ENCODE measurements around the gene NFE2L1.

The NFE2L1 gene

DNA sequence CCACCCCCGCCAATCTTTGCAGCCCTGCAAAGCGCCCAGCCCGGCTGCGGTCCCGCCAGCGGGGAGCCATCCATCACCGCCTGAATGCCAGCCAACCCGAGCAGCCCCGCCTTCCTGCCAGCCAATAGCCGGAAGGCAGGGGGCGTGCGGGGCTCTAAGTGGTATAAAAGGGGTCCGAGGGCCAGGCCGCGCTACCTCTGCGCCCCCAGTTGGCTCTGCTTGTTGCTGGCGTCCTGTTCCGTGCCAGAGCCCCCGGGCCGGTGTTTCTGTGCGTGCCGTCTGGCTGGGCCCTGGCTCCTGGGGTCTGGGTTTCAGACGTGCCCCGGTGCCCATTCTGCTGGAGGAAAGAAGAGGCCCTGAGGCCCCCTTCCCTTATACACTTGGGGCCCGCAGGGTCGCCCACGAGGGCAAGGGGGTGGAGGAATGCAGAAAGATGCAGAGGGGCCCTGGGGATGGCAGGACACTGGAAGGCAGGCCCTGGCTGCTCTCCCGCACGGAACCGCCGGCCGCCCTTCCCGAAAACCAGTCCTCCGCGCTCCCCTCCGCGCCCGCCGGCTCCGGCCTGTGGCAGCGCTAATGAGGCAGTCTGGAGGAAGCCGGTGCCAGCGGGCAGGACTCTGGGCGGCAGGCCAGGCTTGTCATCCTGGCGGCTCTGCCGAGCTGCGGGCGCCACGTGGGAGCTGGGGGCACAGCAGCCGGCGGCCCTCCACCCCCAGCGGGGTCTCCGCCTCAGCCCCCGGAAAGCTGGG, 24.6 kb upstream of the NFE2L1 start:
- no peak for DNase-seq (ENCODE audit: low read depth)
- H3K4me3 ChIP-seq (ENCODE audit: low read depth, low read length), result peak overlapping the region; percentile 49
- TF ChIP-seq, protein P1, sequence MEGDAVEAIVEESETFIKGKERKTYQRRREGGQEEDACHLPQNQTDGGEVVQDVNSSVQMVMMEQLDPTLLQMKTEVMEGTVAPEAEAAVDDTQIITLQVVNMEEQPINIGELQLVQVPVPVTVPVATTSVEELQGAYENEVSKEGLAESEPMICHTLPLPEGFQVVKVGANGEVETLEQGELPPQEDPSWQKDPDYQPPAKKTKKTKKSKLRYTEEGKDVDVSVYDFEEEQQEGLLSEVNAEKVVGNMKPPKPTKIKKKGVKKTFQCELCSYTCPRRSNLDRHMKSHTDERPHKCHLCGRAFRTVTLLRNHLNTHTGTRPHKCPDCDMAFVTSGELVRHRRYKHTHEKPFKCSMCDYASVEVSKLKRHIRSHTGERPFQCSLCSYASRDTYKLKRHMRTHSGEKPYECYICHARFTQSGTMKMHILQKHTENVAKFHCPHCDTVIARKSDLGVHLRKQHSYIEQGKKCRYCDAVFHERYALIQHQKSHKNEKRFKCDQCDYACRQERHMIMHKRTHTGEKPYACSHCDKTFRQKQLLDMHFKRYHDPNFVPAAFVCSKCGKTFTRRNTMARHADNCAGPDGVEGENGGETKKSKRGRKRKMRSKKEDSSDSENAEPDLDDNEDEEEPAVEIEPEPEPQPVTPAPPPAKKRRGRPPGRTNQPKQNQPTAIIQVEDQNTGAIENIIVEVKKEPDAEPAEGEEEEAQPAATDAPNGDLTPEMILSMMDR (IDR thresholded peaks at IDR 0.05; ENCODE audit: low read depth, low read length, missing control alignments), result peak; percentile 11

DNA sequence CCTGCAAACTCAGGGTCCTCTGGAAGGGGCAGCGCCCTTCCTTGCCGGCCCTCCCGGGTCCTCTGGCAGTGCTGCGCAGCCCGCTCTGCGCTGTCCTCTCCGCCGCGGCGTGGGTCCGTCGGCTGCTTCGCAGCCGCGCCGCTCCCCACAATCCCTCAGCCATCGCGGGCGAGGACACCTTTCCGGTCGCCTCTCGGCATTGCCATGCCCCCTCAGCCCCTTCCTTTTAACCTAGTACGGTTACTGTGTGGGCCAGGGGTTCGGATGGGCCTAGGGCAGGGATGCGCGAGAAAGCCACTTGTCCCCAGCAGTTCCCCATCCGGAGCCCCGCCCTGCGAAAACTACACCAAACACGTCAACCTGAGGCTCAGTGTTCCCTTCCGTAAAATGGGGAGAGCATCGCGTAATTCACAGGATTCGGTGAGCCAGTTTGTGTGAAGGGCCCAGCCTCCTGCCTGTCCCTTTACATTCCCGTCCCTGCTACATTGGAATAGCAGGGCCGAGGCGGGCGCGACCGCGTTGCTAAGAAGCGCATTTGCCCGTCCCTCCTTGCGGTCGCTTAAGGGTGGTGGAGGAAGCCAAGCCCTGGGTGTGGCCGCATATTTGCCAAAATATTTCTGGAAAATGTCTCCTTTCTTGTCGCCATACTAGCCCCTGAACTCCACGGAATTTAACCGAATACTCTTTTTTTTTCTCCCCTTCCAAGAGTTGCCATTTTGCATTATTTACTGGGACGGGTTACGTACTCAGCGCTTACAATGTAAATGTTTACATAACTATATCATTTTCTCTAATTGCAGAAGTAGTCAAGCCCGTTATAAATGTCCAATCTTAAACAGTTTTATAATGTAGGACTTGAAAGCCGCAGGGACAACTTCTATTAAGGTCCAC, 23.8 kb upstream of the NFE2L1 start:
- DNase-seq (ENCODE audit: low read depth), result no peak
- TF ChIP-seq, protein P1 (IDR thresholded peaks at IDR 0.05; ENCODE audit: low read depth, low read length, missing control alignments), result no peak
- peak overlapping the region; percentile 49 for H3K4me3 ChIP-seq (ENCODE audit: low read depth, low read length)

DNA sequence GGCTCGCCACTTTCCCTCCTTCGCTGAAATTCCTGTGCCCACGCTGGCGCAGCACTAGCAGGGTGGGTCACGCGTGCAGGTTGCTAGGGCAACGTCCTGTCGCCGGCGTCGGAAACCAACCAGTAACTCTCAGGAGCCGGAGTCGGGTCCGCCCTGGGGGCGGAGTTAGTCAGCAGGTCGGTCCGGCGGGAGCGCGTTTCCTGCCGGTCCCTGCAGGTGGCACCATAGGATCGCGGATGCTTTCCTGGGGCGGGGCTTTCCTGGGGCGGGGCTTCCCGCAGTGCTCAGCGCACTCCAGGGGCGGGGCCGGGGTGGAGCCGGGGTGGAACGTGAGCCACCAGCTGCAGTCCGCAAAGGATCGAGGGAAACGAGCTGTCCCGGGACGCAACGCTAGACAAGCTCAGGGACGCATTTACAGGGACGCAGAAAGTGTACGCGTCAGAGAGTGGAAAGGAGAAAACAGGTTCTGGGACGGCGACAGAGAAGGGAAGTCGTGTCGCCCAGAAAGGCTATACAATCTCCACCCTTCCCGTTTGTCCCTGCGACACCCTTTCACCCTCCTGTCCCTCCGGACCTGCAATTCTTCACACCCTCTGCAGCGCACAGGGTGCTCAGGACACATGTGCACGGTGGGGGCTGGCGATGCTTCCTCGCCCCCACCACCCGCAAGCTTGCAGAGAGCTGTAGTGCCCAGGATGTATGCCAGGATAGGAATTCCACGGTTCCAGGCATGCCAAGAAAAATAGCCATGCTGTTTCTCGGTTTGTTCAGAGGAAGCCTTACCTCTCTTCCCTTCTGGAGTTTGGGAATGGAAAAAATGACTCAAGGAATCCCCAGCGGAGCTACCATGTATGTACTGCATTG, 22.9 kb upstream of the NFE2L1 start:
- H3K4me3 ChIP-seq (ENCODE audit: low read depth, low read length), result peak overlapping the region; percentile 65
- TF ChIP-seq, protein P1 (IDR thresholded peaks at IDR 0.05; ENCODE audit: low read depth, low read length, missing control alignments), result peak; percentile 81
- DNase-seq (ENCODE audit: low read depth), result peak; percentile 86

DNA sequence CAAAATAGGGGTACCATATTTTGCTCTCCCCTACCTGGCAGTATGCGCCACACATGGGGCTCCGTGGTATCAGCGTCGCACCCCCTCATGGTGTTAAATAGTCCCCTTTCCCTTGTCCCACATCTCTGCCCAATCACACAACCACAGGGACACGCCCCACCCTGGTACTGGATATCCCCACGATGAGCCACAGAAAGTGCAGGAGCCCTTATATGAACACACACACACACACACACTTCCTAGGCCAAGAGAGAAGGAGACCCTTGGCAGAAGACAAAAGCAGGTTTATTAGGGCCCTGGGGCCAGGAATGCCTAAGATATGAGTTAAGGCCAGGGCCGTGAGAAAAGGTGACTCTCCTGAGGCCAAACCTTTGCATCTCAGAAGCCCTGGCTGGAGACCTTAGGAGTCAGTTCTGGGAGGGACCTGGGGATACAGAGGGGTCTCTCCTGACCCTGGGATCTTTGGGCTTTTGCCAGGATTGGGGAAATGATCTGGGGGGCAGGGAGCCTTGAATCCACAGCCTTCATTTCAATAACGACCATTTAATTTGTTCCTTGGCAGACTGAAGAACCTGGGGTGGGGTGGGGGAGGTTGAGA, 22.2 kb upstream of the NFE2L1 start:
- H3K4me3 ChIP-seq (ENCODE audit: low read depth, low read length), result no peak overlapping the region
- TF ChIP-seq, protein P1 (IDR thresholded peaks at IDR 0.05; ENCODE audit: low read depth, low read length, missing control alignments), result no peak
- DNase-seq (ENCODE audit: low read depth), result no peak

DNA sequence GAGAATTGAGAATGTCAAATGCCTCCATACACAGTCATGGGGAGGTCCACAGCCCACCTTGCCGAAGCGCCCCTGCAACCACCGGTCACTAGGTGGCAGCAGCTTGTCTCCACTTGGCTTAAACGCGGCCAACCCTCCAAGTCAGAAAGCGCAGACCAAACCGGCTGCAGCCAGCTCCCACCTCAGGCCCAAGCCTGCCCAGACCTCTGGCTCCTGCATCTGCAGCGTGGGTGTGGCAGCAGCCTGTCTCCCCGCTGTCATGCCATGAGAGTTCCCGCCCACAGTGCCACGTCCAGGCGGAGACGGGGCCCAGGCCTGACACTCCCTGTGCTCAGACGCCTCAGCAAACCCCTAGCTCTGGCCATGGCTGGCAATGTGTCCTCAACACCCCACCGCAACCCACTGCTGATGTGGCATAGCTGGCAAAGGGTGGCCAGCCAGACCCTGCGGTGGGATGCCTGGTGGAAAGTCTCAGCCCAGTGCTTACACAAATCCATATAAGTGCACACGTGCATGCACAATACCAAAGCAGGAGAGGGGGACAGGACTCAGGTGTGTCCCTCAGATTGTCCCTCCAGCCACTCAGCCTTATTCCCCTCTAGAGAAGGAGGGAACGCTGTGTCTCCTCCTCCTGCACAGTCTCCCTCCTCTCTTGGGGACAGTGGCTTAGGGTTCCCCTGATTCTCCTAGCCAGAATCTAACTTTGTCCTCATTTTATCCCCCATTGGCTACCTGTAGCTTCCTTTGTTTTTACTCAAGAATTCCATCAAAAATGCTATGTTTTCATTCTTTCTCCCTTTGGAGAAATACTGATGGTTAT, 21.4 kb upstream of the NFE2L1 start:
- TF ChIP-seq, protein P1 (IDR thresholded peaks at IDR 0.05; ENCODE audit: low read depth, low read length, missing control alignments), result peak; percentile 86

More for the DNA sequence above, 21.4 kb upstream of the NFE2L1 start:
- no peak for DNase-seq (ENCODE audit: low read depth)
- no peak overlapping the region for H3K4me3 ChIP-seq (ENCODE audit: low read depth, low read length)

Measured in GM12864 (cell line).